Activated B cell treated with CpG ODN at 0.5 μM for 24 hours (primary cell): Measurements from ENCODE around the gene MECP2. TPM values are rescaled to one million over a fixed set of nuclear protein-coding genes. Genes with fewer than 3 reads are reported as not detected.

Source experiments
- ATAC-seq: fragments of 200-7000 bp; cut with Tn5 transposase; one replicate; pipeline ENCODE4 v1.10.0; 2021; ENCODE audit warnings: low read depth, mild to moderate bottlenecking, moderate library complexity
- CTCF ChIA-PET: fragments of 350-600 bp; sonication (Branson Sonifier 250); formaldehyde crosslinking; loops from one replicate; lab custom pipeline; 2021; ENCODE audit warnings: antibody characterized with exemption; lab: Charles Lee
- POLR2A ChIA-PET: fragments of 350-600 bp; sonication (Branson Sonifier 250); formaldehyde crosslinking; loops from one replicate; lab custom pipeline; 2021; ENCODE audit warnings: antibody characterized with exemption; lab: Charles Lee
- DNase-seq: peaks from one replicate; pipeline ENCODE4 v3.0.0; 2022
- H3K27ac Mint-ChIP-seq: one replicate; pipeline ENCODE4 v1.8.0; 2020; ENCODE audit warnings: mixed read lengths
- H3K27me3 Mint-ChIP-seq: one replicate; pipeline ENCODE4 v1.8.0; 2021; ENCODE audit warnings: mixed read lengths
- H3K36me3 Mint-ChIP-seq: one replicate; pipeline ENCODE4 v1.8.0; 2021; ENCODE audit warnings: low read depth, mixed read lengths
- H3K4me1 Mint-ChIP-seq: one replicate; pipeline ENCODE4 v1.8.0; 2021; ENCODE audit warnings: mixed read lengths
- H3K4me3 Mint-ChIP-seq: one replicate; pipeline ENCODE4 v1.8.0; 2020; ENCODE audit warnings: mild to moderate bottlenecking, mixed read lengths
- H3K9me3 Mint-ChIP-seq: one replicate; pipeline ENCODE4 v1.8.0; 2020; ENCODE audit warnings: mixed read lengths
- intact Hi-C: fragments of 100-400 bp; cut with micrococcal nuclease; formaldehyde crosslinking; loops from one replicate; pipeline ENCODE4 v1.15.1; 2024
- total RNA-seq: library from RNA; stranded (reverse); gene quantifications from 2 replicates; pipeline ENCODE4 v1.2.3, GENCODE V29; 2022
- TF ChIP-seq, protein P1 (sequence below): fragments of 200-600 bp; IDR thresholded peaks from one replicate; pipeline ENCODE4 v1.8.0; 2022; ENCODE audit warnings: antibody characterized with exemption, mild to moderate bottlenecking

Gene MECP2
- total RNA-seq, 1 donor from 2014 or later: 69.0 TPM

- POLR2A ChIA-PET: no interaction called here
- H3K27ac Mint-ChIP-seq: no peak overlapping the region
- H3K4me3 Mint-ChIP-seq: no peak overlapping the region
- no peaks in the 10 kb centered on the region for H3K27me3 Mint-ChIP-seq
- intact Hi-C loops: no loop called here
- no peaks in the 10 kb centered on the region for H3K9me3 Mint-ChIP-seq
- TF ChIP-seq, protein P1, sequence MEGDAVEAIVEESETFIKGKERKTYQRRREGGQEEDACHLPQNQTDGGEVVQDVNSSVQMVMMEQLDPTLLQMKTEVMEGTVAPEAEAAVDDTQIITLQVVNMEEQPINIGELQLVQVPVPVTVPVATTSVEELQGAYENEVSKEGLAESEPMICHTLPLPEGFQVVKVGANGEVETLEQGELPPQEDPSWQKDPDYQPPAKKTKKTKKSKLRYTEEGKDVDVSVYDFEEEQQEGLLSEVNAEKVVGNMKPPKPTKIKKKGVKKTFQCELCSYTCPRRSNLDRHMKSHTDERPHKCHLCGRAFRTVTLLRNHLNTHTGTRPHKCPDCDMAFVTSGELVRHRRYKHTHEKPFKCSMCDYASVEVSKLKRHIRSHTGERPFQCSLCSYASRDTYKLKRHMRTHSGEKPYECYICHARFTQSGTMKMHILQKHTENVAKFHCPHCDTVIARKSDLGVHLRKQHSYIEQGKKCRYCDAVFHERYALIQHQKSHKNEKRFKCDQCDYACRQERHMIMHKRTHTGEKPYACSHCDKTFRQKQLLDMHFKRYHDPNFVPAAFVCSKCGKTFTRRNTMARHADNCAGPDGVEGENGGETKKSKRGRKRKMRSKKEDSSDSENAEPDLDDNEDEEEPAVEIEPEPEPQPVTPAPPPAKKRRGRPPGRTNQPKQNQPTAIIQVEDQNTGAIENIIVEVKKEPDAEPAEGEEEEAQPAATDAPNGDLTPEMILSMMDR: no peak
- H3K4me1 Mint-ChIP-seq: peaks cover 3% of the 10 kb centered on the region
- H3K36me3 Mint-ChIP-seq: no peaks in the 10 kb centered on the region
- DNase-seq: no peak
- CTCF ChIA-PET: no interaction called here
- ATAC-seq: no peak
Measured at GRCh38 chrX:154115071-154115470, 17.6 kb upstream of the MECP2 start.

- POLR2A ChIA-PET: interaction anchor here (1.2 kb wide), 1 partner anchor 8 kb away, joined by 4 read pairs; no protein-coding TSS in a partner anchor
- intact Hi-C loops: no loop called here
- CTCF ChIA-PET: no interaction called here
Measured at GRCh38 chrX:154114652-154115051, 17.1 kb upstream of the MECP2 start.

DNA sequence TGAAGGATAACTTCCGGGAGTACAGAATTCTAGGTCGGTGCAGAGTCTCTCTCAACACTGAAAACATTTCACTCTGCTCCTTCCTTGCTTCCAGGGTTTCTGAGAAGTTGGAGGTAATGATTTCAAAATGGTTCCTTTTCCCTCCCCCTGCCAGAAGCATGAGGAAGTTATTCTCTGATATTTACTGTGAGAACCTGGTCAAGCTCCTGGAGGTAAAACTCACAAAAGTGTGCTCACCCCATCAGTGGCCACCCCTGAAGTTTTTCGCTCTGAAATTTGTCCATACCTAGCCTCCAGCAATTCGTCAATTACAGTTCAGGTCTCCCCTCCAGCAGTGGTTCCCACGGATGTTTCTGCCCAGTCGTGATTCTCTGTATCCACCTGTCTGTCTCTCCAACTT is 16.2 kb upstream of the MECP2 start:
- TF ChIP-seq, protein P1: no peak
- Mint-ChIP-seq H3K27me3 (no peaks in the 10 kb centered on the region), H3K27ac (no peak overlapping the region), H3K4me1 (peaks cover 3% of the 10 kb centered on the region), H3K36me3 (no peaks in the 10 kb centered on the region), H3K9me3 (no peaks in the 10 kb centered on the region), H3K4me3 (no peak overlapping the region)
- DNase-seq (no peak), ATAC-seq (no peak)
- ChIA-PET CTCF (no interaction called here), POLR2A (interaction anchor here (1.2 kb wide), 1 partner anchor 9 kb away, joined by 4 read pairs; no protein-coding TSS in a partner anchor)
- intact Hi-C loops: no loop called here

More at GRCh38 chrX:154114652-154115051, 17.1 kb upstream of the MECP2 start:
- peaks cover 3% of the 10 kb centered on the region for H3K4me1 Mint-ChIP-seq
- ATAC-seq: no peak
- H3K9me3 Mint-ChIP-seq: no peaks in the 10 kb centered on the region
- TF ChIP-seq, protein P1: no peak
- no peak overlapping the region for H3K27ac Mint-ChIP-seq
- H3K4me3 Mint-ChIP-seq: no peak overlapping the region
- no peak for DNase-seq
- H3K36me3 Mint-ChIP-seq: no peaks in the 10 kb centered on the region
- no peaks in the 10 kb centered on the region for H3K27me3 Mint-ChIP-seq

DNA sequence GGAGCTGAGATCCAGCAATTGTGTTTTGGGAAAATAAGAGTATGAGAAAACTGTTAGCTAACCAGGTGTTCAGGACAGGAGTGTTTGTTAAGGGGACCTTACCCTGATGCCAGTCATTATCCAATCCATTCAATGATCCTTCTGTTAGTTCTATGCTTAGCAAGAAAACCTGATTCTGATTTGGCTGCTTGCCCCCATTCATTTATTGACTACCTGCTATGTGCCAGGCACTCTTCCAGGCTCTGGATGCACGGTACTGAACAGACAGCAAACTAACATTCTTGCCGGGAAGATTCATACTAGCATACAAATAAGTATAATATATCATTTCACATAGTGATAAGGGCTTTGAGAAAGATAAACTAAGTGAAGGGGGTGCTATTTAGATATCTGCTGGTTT is 1.0 kb upstream of the MECP2 start:
- ChIA-PET CTCF (no interaction called here), POLR2A (no interaction called here)
- peaks cover 5% of the 10 kb centered on the region for H3K36me3 Mint-ChIP-seq
- H3K9me3 Mint-ChIP-seq: no peaks in the 10 kb centered on the region
- TF ChIP-seq, protein P1: no peak
- intact Hi-C loops: loop anchor here (5.0 kb wide), 3 partner anchors 36 to 419 kb away; partner anchors contain the start of genes FAM3A and FLNA
- H3K27ac Mint-ChIP-seq: no peak overlapping the region
- ATAC-seq (no peak), DNase-seq (no peak)
- peak overlapping the region; percentile 82 for H3K4me3 Mint-ChIP-seq
- peaks cover 2% of the 10 kb centered on the region for H3K27me3 Mint-ChIP-seq
- peaks cover 35% of the 10 kb centered on the region for H3K4me1 Mint-ChIP-seq

DNA sequence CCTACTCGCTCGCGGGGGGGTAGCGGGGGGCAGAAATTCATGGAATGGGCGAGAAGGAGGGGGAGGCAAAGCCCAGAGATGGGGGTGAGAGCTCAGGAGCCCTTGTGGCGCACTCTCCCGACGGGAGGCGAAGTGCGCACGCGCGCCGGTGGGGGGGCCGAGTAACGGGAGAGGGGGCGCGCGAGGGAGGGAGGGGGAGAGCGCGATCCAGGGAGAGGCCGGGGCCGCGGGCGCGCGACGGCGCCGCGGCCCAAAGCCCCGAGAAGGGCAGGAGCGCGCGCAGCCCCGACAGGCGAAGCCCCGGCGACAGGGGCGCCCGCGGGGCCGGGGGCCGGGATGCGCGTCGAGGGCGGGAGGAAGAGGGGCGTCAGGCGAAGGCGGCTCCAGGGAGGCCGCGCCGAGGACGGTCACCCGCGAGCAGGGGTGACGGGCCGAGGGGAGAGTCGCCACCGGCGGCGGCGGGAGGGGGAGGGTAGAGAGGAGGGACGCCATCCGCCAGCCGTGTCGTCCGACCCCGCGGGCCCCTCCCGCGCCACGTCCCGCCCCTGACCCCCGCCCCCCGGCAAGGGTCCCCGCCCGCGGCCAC is 421 bp downstream of the MECP2 start:
- POLR2A ChIA-PET: interaction anchor here (1.0 kb wide), 1 partner anchor 303 kb away, joined by 4 read pairs; the partner anchor contains the start of genes IDH3G and SSR4
- CTCF ChIA-PET: no interaction called here
- ATAC-seq (peak; percentile 44), DNase-seq (peak; percentile 57)
- Mint-ChIP-seq H3K4me1 (peaks cover 47% of the 10 kb centered on the region), H3K9me3 (no peaks in the 10 kb centered on the region), H3K27me3 (peaks cover 2% of the 10 kb centered on the region), H3K36me3 (peaks cover 5% of the 10 kb centered on the region), H3K4me3 (peak overlapping the region; percentile 90), H3K27ac (peak overlapping the region; percentile 85)
- intact Hi-C loops: loop anchor here (1.0 to 5.0 kb wide), 7 partner anchors 35 to 420 kb away; partner anchors contain the start of genes ABCD1, ARHGAP4, BCAP31 and FAM3A
- TF ChIP-seq, protein P1: no peak
